HG03460 (cell line): ENCODE results near the gene MT1G.
A peak's percentile ranks its signal among the peaks of the same experiment; 100 is the strongest.
"Not testable (repeated sequence)": the region's sequence is repeated elsewhere in the genome, so short reads cannot be mapped to it uniquely, and the experiment has no call there.

Source experiments
- ATAC-seq: cut with Tn5 transposase; IDR thresholded peaks from one replicate; pipeline ENCODE4 v1.9.1; 2021; ENCODE audit not compliant: unreplicated experiment

The MT1G gene

DNA sequence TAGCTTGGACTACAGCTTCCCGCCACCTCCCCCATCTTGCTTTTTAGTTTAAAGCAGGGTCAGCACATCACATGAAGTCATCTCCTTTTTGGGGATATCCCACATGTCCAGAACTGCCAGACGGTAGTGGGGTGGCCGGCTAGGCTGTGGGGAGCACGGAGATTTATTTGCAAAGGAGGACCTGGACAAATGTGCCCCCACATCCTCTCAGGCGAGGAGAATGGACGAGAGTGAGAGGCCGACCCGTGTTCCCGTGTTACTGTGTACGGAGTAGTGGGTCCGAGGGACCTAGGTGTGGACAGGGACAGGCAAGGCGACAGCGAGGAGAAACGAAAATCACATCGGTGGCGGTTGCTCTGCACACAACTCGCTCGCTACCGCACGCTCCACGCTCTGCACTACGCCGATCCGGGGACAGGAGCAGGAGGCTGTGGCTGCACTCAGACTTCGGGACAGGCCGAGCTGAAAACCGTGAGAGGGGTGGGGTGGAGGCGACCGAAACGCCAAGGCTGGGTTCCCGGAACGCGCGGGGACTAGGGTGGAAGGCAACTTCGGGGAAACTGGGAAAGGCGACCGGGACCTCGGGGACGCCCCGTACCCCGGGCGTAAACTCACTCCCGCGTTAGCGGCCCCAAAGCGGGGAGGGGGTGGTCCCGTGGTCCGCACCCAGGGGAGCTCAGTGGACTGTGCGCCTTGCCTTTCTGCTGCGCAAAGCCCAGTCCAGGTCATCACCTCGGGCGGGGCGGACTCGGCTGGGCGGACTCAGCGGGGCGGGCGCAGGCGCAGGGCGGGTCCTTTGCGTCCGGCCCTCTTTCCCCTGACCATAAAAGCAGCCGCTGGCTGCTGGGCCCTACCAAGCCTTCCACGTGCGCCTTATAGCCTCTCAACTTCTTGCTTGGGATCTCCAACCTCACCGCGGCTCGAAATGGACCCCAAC, 29.8 kb downstream of the MT1G start, which contains the start of gene MT1A:
MT1A (plus strand) TSS at position 853 of the 937 bp plus-strand sequence; CDS start at position 926, 73 bp downstream.
- no peak for ATAC-seq

DNA sequence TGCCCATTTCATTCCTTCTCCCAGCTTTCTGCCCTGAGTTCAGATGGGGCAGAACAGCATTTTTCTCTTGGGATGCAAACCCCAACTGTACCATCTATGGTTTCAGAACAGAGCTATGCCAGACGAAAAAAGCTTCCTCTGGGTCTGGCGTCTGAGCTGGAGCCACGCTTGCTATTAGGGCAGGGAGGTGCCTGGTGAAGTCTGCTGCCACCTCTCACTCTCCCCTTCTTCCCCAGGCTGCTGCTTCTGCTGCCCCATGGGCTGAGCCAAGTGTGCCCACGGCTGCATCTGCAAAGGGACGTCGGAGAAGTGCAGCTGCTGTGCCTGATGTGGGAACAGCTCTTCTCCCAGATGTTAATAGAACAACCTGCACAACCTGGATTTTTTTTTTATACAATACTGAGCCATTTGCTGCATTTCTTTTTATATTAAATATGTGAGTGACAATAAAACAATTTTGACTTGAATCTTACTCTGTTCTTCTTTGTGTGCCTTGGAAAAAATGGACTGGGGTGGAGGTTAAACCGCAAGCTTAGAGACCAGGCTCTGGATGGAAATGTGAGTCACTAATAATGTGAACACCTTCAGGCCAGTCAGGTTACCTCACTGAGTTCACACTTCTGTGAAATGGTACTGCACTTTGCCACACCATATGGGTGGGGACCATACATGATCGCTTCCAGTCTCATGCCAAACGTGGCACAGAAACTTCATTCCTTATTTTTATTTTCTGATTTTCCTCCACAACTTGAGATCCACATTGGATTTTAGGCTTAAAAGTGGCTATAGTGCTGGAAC, 31.1 kb downstream of the MT1G start:
- no peak for ATAC-seq

GRCh38 chr16:56635441-56635967, 32.4 kb downstream of the MT1G start:
- ATAC-seq: no peak

- ATAC-seq: no peak
These were observed 33.0 kb downstream of the MT1G start for GRCh38 chr16:56634715-56635440.

- no peak for ATAC-seq
These were observed 34.3 kb downstream of the MT1G start for GRCh38 chr16:56633535-56633934.

GRCh38 chr16:56632848-56633365, 35.0 kb downstream of the MT1G start:
- ATAC-seq: no peak

- ATAC-seq: no peak
These were observed 35.6 kb downstream of the MT1G start, which contains the start of gene MT1M for GRCh38 chr16:56632156-56632847. Gene MT1M (plus strand): TSS chr16:56632659. CDS start chr16:56632732, 73 bp downstream.

DNA sequence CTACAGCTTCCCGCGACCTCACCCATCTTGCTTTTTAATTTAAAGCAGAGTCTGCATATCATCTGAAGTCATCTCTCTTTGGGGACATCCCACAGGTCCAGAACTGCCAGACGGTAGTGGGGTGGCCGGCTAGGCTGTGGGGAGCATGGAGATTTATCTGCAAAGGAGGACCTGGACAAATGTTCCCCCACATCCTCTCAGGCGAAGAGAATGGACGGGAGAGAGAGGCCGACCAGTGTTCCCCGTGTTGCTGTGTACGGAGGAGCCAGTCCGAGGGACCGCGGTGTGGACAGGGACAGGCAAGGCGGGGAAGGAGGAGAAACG, 36.1 kb downstream of the MT1G start:
- ATAC-seq: no peak

DNA sequence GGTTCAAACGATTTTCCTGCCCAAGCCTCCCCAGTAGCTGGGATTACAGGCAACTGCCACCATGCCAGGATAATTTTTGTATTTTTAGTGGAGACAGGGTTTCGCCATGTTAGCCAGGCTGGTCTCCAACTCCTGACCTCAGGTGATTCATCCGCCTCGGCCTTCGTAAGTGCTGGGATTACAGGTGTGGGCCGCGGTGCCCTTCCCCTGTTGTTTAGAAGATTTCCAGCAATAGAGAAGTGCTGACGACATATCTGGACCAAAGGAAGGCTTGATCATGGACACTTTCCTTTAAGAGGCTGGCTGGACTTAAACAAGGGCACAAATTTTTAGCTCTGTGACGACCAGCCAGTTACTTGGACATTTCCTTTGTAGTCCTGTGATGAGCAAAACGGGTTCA, 36.7 kb downstream of the MT1G start:
- ATAC-seq: no peak

DNA sequence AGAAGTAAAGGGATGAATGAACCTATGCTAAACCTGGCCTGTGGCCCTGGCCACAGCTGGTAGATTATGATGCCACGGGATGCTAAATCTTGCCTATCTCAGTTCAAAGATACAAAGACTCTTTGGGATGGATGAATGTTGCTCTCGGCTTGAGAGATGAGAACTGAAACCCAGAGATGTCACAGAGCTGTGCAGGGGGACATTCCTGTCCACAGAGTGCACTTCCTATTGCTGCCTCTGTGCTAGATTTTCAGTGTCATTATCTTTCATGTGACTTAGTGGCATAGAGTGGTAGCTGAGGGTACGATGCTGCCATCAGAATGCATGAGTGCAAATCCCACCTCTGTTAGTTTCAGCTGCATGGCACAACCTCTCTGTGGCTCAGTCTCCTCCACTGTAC, 37.7 kb downstream of the MT1G start:
- peak; percentile 84 for ATAC-seq

GRCh38 chr16:56629531-56629930, 38.3 kb downstream of the MT1G start:
- ATAC-seq: no peak

DNA sequence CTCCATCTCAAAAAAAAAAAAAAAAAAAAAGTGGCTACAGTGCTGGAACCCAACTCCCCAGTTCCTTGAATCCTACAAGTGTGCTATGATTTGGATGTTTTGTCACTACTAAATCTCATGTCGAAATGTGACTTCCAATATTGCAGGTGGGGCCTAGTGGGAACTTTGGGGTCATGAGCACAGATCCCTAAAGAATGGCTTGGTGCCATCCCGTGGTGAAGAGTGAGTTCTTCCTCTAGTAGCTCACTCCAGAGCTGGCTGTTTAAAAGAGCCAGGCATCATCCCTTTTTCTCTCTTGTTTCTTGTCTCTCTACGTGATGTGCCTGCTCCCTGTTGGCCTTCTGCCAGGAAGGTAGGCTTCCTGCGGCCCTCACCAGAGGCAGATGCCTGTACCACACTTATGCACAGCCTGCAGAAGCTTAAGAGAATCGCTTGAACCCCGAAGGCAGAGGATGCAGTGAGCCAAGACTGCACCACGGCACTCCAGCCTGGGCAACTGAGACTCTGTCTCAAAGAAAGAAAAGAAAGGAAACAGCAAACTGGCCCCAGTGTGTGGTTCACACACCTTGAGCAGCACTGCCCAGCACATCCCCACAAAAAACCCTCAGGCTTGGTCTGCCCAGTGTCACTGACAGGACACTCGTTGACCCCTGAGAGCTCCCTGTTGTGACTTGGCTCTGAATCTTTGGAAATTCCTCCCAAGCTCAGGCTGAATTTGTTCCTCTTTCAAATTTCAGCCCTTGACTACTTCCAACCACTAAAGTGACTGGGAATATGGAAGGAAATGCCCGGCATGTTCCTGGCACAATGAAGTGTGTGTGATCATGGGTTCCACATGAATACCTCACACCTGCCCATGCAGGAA, 39.1 kb downstream of the MT1G start:
- no peak for ATAC-seq

DNA sequence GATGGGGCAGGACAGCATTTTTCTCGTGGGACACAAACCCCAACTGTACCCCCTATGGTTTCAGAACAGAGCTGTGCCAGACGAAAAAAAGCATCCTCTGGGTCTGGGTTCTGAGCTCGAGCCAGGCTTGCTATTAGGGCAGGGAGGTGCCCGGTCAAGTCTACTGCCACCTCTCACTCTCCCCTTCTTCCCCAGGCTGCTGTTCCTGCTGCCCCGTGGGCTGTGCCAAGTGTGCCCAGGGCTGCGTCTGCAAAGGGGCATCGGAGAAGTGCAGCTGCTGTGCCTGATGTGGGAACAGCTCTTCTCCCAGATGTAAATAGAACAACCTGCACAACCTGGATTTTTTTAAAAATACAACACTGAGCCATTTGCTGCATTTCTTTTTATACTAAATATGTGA, 41.2 kb downstream of the MT1G start:
- ATAC-seq: no peak

GRCh38 chr16:56625943-56626654, 41.8 kb downstream of the MT1G start:
- no peak for ATAC-seq

DNA sequence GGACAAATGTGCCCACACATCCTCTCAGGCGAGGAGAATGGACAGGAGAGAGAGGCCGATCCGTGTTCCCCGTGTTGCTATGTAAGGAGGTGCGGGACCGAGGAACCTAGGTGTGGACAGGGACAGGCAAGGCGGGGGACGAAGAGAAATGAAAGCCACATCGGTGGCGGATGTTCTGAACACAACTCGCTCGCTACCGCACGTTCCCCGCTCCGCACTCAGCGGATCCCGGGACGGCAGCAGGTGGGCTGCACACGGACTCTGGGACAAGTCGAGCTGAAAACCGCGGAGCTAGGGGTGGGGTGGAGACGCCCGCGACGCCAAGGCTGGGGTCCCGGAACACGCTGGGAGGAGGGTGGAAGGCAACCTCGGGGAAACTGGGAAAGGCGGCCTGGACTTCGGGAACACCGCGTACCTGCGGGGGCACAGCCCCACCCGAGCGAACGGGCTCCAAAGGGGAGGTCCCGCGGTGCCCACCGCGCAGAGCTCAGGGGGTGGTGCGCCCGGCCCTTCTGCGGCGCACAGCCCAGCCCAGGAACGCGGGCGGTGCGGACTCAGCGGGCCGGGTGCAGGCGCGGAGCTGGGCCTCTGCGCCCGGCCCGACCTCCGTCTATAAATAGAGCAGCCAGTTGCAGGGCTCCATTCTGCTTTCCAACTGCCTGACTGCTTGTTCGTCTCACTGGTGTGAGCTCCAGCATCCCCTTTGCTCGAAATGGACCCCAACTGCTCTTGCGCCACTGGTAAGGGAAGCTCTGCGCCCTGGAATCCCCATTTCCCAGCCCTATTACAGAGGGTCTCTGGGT, 42.5 kb downstream of the MT1G start, which contains the start of gene MT1E:
MT1E (plus strand) TSS at position 642 of the 803 bp plus-strand sequence; CDS start at position 713, 71 bp downstream.
- no peak for ATAC-seq

- no peak for ATAC-seq
These were observed 44.2 kb downstream of the MT1G start for GRCh38 chr16:56623637-56624036.

- ATAC-seq: not testable (repeated sequence)
These were observed 44.7 kb downstream of the MT1G start for GRCh38 chr16:56623184-56623583.
